ENCODE results near the gene DCLK2.

The DCLK2 gene

DNA sequence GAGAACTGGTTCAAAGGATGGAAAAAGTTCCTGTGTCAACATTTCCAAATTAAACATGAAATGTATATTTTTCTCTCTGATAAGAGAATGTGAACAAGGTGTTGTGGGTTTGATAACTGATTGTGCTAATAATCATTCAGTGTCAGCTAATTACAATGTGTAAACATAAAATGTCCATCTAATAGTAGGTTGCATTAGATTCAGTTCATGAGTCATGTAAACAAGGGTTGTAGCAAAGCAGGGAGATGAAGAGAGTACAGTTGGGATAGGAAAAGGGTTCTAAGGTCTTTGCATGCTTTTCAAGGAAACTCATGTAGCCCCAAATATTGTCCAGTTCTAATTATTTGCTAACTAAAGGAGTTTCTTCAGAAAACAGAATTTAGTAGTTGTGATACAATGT lies 55.4 kb downstream of the DCLK2 start:
- no peak overlapping the region for H2AFZ ChIP-seq (ENCODE audit: low read depth)
- no peaks in the 10 kb centered on the region for H3K36me3 ChIP-seq (ENCODE audit: insufficient read depth)
- no peak overlapping the region for H3K27ac ChIP-seq
- H3K27me3 ChIP-seq (ENCODE audit: insufficient read depth, low read depth), result no peaks in the 10 kb centered on the region
- peak overlapping the region; percentile 21 for H3K4me2 ChIP-seq
- no peak overlapping the region for H3K4me3 ChIP-seq (IDR thresholded peaks at IDR 0.05; ENCODE audit: insufficient read depth, low read depth, low read length)
- H3K79me2 ChIP-seq (ENCODE audit: insufficient read depth, low read depth), result no peaks in the 10 kb centered on the region
- H4K20me1 ChIP-seq (ENCODE audit: insufficient read depth), result no peaks in the 10 kb centered on the region
- TF ChIP-seq, protein P1, sequence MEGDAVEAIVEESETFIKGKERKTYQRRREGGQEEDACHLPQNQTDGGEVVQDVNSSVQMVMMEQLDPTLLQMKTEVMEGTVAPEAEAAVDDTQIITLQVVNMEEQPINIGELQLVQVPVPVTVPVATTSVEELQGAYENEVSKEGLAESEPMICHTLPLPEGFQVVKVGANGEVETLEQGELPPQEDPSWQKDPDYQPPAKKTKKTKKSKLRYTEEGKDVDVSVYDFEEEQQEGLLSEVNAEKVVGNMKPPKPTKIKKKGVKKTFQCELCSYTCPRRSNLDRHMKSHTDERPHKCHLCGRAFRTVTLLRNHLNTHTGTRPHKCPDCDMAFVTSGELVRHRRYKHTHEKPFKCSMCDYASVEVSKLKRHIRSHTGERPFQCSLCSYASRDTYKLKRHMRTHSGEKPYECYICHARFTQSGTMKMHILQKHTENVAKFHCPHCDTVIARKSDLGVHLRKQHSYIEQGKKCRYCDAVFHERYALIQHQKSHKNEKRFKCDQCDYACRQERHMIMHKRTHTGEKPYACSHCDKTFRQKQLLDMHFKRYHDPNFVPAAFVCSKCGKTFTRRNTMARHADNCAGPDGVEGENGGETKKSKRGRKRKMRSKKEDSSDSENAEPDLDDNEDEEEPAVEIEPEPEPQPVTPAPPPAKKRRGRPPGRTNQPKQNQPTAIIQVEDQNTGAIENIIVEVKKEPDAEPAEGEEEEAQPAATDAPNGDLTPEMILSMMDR (conservative IDR thresholded peaks at IDR 0.05; ENCODE audit: low read depth, low read length), result no peak
- H3K9ac ChIP-seq, result no peak overlapping the region
- peaks cover 76% of the 10 kb centered on the region for H3K4me1 ChIP-seq (ENCODE audit: low read depth, poor library complexity, severe bottlenecking)

- H4K20me1 ChIP-seq (ENCODE audit: insufficient read depth), result no peaks in the 10 kb centered on the region
- H3K4me3 ChIP-seq (IDR thresholded peaks at IDR 0.05; ENCODE audit: insufficient read depth, low read depth, low read length), result no peak overlapping the region
- peak overlapping the region; percentile 32 for H3K27ac ChIP-seq
- TF ChIP-seq, protein P1 (conservative IDR thresholded peaks at IDR 0.05; ENCODE audit: low read depth, low read length), result no peak
- no peaks in the 10 kb centered on the region for H3K27me3 ChIP-seq (ENCODE audit: insufficient read depth, low read depth)
- peak overlapping the region; percentile 79 for H3K4me2 ChIP-seq
- H3K4me1 ChIP-seq (ENCODE audit: low read depth, poor library complexity, severe bottlenecking), result peaks cover 84% of the 10 kb centered on the region
- no peaks in the 10 kb centered on the region for H3K79me2 ChIP-seq (ENCODE audit: insufficient read depth, low read depth)
- no peaks in the 10 kb centered on the region for H3K36me3 ChIP-seq (ENCODE audit: insufficient read depth)
- H2AFZ ChIP-seq (ENCODE audit: low read depth), result no peak overlapping the region; the same call in 1 of the 2 replicates
- H3K9ac ChIP-seq, result no peak overlapping the region
Measured at GRCh38 chr4:150135134-150135772, 57.0 kb downstream of the DCLK2 start.

- Histone ChIP-seq H3K27me3 (ENCODE audit: insufficient read depth, low read depth) (no peaks in the 10 kb centered on the region), H3K36me3 (ENCODE audit: insufficient read depth) (no peaks in the 10 kb centered on the region), H3K9ac (no peak overlapping the region), H3K4me2 (peak overlapping the region; percentile 79), H3K4me3 (IDR thresholded peaks at IDR 0.05; ENCODE audit: insufficient read depth, low read depth, low read length) (no peak overlapping the region), H4K20me1 (ENCODE audit: insufficient read depth) (no peaks in the 10 kb centered on the region), H2AFZ (ENCODE audit: low read depth) (no peak overlapping the region), H3K27ac (peak overlapping the region; percentile 32; the same call in 1 of the 2 replicates), H3K4me1 (ENCODE audit: low read depth, poor library complexity, severe bottlenecking) (peaks cover 92% of the 10 kb centered on the region), H3K79me2 (ENCODE audit: insufficient read depth, low read depth) (no peaks in the 10 kb centered on the region)
- TF ChIP-seq, protein P1 (conservative IDR thresholded peaks at IDR 0.05; ENCODE audit: low read depth, low read length), result no peak
Measured at GRCh38 chr4:150136036-150136435, 57.8 kb downstream of the DCLK2 start.

- Histone ChIP-seq H2AFZ (ENCODE audit: low read depth) (no peak overlapping the region), H3K27ac (peak overlapping the region; percentile 32; the same call in 1 of the 2 replicates), H3K9ac (no peak overlapping the region), H3K36me3 (ENCODE audit: insufficient read depth) (no peaks in the 10 kb centered on the region), H3K4me1 (ENCODE audit: low read depth, poor library complexity, severe bottlenecking) (peaks cover 96% of the 10 kb centered on the region), H4K20me1 (ENCODE audit: insufficient read depth) (no peaks in the 10 kb centered on the region), H3K79me2 (ENCODE audit: insufficient read depth, low read depth) (no peaks in the 10 kb centered on the region), H3K27me3 (ENCODE audit: insufficient read depth, low read depth) (no peaks in the 10 kb centered on the region), H3K4me3 (IDR thresholded peaks at IDR 0.05; ENCODE audit: insufficient read depth, low read depth, low read length) (no peak overlapping the region), H3K4me2 (peak overlapping the region; percentile 79)
- TF ChIP-seq, protein P1 (conservative IDR thresholded peaks at IDR 0.05; ENCODE audit: low read depth, low read length), result no peak
Measured at GRCh38 chr4:150136481-150136880, 58.2 kb downstream of the DCLK2 start.
